HEK293 (cell line): ENCODE data around the gene ACCSL.

Experiments
- CTCF ChIA-PET: fragments of 350-600 bp; formaldehyde crosslinking; extraction: SDS; loops from one replicate; lab custom pipeline; 2021; ENCODE audit warnings: antibody characterized with exemption; lab: Yijun Ruan, JAX
- POLR2A ChIA-PET: fragments of 300-600 bp; formaldehyde crosslinking; extraction: SDS; loops from one replicate; lab custom pipeline; 2020; ENCODE audit warnings: antibody characterized with exemption, inconsistent platforms; lab: Yijun Ruan, JAX
- H3K27ac ChIP-seq: fragments of 200-500 bp; sonication (Bioruptor generic); 2 replicates; pipeline ENCODE4 v1.5.1; 2014; ENCODE audit warnings: low read depth, low read length, control low read depth, inconsistent platforms; ENCODE audit errors: extremely low read depth
- H3K36me3 ChIP-seq, 2 experiments: fragments of 200-500 bp in 1 of 2; sonication (Bioruptor generic) in 1 of 2; 1 replicate in 1 of 2; 2 replicates in 1 of 2; pipeline ENCODE4 v1.5.1; 2014 to 2017; ENCODE audit warnings: inconsistent platforms in 2 of 2, low read length in 2 of 2; ENCODE audit not compliant: control insufficient read depth in 2 of 2, insufficient read depth in 1 of 2
- H3K4me1 ChIP-seq: fragments of 200-500 bp; sonication (Bioruptor generic); 2 replicates; pipeline ENCODE4 v1.5.1; 2014; ENCODE audit warnings: mild to moderate bottlenecking, low read length, inconsistent platforms; ENCODE audit not compliant: control insufficient read depth, insufficient read depth
- H3K4me3 ChIP-seq: 2 replicates; pipeline ENCODE4 v1.5.1; 2011; ENCODE audit warnings: low read depth, mild to moderate bottlenecking, control low read depth, low read length, moderate library complexity
- H3K9me3 ChIP-seq: fragments of 200-500 bp; sonication (Bioruptor generic); 2 replicates; pipeline ENCODE4 v1.5.1; 2014; ENCODE audit warnings: low read depth, low read length, inconsistent platforms; ENCODE audit not compliant: control insufficient read depth, insufficient read depth
- FEZF1 ChIP-seq: fragments of 450-650 bp; formaldehyde crosslinking; IDR thresholded peaks from 2 replicates; pipeline ENCODE4 v1.5.1; 2016; ENCODE audit warnings: missing biosample characterization, missing genetic modification characterization
- KLF1 ChIP-seq: fragments of 450-650 bp; formaldehyde crosslinking; IDR thresholded peaks from 2 replicates; pipeline ENCODE4 v1.5.1; 2016; ENCODE audit warnings: missing biosample characterization, missing genetic modification characterization
- KLF16 ChIP-seq: fragments of 450-650 bp; formaldehyde crosslinking; IDR thresholded peaks from 2 replicates; pipeline ENCODE4 v1.5.1; 2017; ENCODE audit warnings: missing biosample characterization, missing genetic modification characterization
- SALL2 ChIP-seq: fragments of 450-650 bp; formaldehyde crosslinking; IDR thresholded peaks from 2 replicates; pipeline ENCODE4 v1.5.0; 2017; ENCODE audit warnings: missing biosample characterization, mild to moderate bottlenecking, missing genetic modification characterization, borderline replicate concordance
- ZFHX2 ChIP-seq: fragments of 450-650 bp; formaldehyde crosslinking; conservative IDR thresholded peaks from 2 replicates; pipeline ENCODE4 v1.5.1; 2016; ENCODE audit warnings: missing biosample characterization, missing genetic modification characterization
- ZFP69B ChIP-seq: fragments of 450-650 bp; formaldehyde crosslinking; IDR thresholded peaks from 2 replicates; pipeline ENCODE4 v1.5.1; 2016; ENCODE audit warnings: missing biosample characterization, missing genetic modification characterization
- ZNF114 ChIP-seq: fragments of 450-650 bp; formaldehyde crosslinking; IDR thresholded peaks from 2 replicates; pipeline ENCODE4 v1.5.0; 2017; ENCODE audit warnings: missing biosample characterization, missing genetic modification characterization
- ZNF2 ChIP-seq: fragments of 450-650 bp; formaldehyde crosslinking; IDR thresholded peaks from 2 replicates; pipeline ENCODE4 v1.5.1; 2016; ENCODE audit warnings: missing biosample characterization, missing genetic modification characterization
- ZNF423 ChIP-seq: fragments of 450-650 bp; formaldehyde crosslinking; IDR thresholded peaks from 2 replicates; pipeline ENCODE4 v1.5.1; 2016; ENCODE audit warnings: missing biosample characterization, missing genetic modification characterization
- ZNF514 ChIP-seq: fragments of 450-650 bp; formaldehyde crosslinking; IDR thresholded peaks from 2 replicates; pipeline ENCODE4 v1.5.1; 2016; ENCODE audit warnings: missing biosample characterization, missing genetic modification characterization
- TF ChIP-seq, protein P1 (sequence below): fragments of 450-650 bp; formaldehyde crosslinking; IDR thresholded peaks from 2 replicates; pipeline ENCODE4 v1.5.1; 2016; ENCODE audit warnings: missing biosample characterization, missing genetic modification characterization
- TF ChIP-seq, protein P2 (sequence below): fragments of 450-650 bp; formaldehyde crosslinking; IDR thresholded peaks from 2 replicates; pipeline ENCODE4 v1.5.1; 2017; ENCODE audit warnings: missing biosample characterization, missing genetic modification characterization
- TF ChIP-seq, protein P3 (sequence below): fragments of 450-650 bp; formaldehyde crosslinking; IDR thresholded peaks from 2 replicates; pipeline ENCODE4 v1.5.1; 2016; ENCODE audit warnings: missing biosample characterization, missing genetic modification characterization
- TF ChIP-seq, protein P4 (sequence below): fragments of 450-650 bp; formaldehyde crosslinking; IDR thresholded peaks from 2 replicates; pipeline ENCODE4 v1.5.1; 2016; ENCODE audit warnings: missing biosample characterization, missing genetic modification characterization
- TF ChIP-seq, protein P5 (sequence below): fragments of 450-650 bp; formaldehyde crosslinking; IDR thresholded peaks from 2 replicates; pipeline ENCODE4 v1.5.1; 2016; ENCODE audit warnings: missing biosample characterization, missing genetic modification characterization, low read depth
- TF ChIP-seq, protein P6 (sequence below): fragments of 450-650 bp; formaldehyde crosslinking; IDR thresholded peaks from 2 replicates; pipeline ENCODE4 v1.5.1; 2016; ENCODE audit warnings: missing biosample characterization, missing genetic modification characterization

ACCSL gene

DNA sequence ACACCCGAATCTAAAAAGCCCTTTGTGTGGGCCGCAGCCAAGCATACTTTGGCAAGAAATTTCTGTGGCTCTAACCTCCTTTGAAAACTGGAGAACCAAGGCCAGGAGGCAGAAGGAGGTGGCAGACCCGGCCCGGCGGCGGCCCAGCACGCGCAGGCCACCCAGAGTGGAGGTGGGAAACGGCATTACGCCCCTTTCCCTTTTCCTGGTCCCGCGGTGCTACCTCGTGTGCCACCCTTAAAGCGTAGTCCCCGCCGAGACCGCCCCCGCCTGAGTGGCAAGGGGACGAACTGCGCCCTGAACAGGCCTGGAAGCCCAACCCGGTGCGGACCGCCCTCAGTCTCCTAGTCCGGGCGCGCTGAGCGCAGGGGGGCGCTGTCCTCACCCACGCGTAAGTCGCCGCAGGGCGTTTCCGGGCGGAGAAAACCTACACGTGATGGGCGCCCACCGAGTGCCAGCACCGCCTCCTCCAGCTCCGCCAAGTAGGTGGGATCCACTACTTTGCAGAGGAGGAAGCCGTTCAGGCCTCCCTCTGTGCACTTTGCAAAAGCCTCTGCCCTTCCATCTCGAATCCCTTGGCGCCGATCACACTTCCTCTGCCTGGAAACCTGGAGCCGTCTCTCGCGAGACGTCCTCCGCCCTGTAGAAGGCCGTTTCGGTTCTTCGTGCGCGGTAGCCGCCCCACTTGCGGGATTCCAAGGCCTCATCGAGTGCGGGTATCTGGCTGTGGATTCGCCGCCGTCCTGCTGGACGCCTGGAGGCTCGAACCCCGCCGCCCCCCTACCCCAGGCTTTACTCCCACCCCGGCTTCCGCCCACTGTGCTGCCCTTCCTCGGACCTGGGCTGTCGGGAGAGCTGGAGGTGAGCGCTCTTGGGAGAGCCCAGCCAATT, 18.3 kb downstream of the ACCSL start, which contains the start of gene ACCS (continued):
- TF ChIP-seq FEZF1 (tag by site-specific recombination): no peak
- TF ChIP-seq, protein P1, sequence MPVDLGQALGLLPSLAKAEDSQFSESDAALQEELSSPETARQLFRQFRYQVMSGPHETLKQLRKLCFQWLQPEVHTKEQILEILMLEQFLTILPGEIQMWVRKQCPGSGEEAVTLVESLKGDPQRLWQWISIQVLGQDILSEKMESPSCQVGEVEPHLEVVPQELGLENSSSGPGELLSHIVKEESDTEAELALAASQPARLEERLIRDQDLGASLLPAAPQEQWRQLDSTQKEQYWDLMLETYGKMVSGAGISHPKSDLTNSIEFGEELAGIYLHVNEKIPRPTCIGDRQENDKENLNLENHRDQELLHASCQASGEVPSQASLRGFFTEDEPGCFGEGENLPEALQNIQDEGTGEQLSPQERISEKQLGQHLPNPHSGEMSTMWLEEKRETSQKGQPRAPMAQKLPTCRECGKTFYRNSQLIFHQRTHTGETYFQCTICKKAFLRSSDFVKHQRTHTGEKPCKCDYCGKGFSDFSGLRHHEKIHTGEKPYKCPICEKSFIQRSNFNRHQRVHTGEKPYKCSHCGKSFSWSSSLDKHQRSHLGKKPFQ (tag by site-specific recombination): peak; percentile 76
- TF ChIP-seq ZFHX2 (tag by site-specific recombination): peak; percentile 95
- TF ChIP-seq, protein P2, sequence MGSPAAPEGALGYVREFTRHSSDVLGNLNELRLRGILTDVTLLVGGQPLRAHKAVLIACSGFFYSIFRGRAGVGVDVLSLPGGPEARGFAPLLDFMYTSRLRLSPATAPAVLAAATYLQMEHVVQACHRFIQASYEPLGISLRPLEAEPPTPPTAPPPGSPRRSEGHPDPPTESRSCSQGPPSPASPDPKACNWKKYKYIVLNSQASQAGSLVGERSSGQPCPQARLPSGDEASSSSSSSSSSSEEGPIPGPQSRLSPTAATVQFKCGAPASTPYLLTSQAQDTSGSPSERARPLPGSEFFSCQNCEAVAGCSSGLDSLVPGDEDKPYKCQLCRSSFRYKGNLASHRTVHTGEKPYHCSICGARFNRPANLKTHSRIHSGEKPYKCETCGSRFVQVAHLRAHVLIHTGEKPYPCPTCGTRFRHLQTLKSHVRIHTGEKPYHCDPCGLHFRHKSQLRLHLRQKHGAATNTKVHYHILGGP: no peak
- TF ChIP-seq, protein P3, sequence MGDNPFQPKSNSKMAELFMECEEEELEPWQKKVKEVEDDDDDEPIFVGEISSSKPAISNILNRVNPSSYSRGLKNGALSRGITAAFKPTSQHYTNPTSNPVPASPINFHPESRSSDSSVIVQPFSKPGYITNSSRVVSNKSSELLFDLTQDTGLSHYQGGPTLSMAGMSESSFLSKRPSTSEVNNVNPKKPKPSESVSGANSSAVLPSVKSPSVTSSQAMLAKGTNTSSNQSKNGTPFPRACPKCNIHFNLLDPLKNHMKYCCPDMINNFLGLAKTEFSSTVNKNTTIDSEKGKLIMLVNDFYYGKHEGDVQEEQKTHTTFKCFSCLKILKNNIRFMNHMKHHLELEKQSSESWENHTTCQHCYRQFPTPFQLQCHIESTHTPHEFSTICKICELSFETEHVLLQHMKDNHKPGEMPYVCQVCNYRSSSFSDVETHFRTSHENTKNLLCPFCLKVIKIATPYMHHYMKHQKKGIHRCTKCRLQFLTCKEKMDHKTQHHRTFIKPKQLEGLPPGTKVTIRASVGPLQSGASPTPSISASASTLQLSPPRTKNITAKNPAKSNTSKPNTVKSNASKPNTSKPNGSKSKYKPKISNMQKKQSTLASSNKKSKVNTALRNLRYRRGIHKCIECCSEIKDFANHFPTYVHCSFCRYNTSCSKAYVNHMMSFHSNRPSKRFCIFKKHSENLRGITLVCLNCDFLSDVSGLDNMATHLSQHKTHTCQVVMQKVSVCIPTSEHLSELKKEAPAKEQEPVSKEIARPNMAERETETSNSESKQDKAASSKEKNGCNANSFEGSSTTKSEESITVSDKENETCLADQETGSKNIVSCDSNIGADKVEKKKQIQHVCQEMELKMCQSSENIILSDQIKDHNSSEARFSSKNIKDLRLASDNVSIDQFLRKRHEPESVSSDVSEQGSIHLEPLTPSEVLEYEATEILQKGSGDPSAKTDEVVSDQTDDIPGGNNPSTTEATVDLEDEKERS: no peak
- TF ChIP-seq ZNF114 (tag by site-specific recombination): no peak
- TF ChIP-seq, protein P4, sequence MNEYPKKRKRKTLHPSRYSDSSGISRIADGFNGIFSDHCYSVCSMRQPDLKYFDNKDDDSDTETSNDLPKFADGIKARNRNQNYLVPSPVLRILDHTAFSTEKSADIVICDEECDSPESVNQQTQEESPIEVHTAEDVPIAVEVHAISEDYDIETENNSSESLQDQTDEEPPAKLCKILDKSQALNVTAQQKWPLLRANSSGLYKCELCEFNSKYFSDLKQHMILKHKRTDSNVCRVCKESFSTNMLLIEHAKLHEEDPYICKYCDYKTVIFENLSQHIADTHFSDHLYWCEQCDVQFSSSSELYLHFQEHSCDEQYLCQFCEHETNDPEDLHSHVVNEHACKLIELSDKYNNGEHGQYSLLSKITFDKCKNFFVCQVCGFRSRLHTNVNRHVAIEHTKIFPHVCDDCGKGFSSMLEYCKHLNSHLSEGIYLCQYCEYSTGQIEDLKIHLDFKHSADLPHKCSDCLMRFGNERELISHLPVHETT: no peak
- TF ChIP-seq, protein P5, sequence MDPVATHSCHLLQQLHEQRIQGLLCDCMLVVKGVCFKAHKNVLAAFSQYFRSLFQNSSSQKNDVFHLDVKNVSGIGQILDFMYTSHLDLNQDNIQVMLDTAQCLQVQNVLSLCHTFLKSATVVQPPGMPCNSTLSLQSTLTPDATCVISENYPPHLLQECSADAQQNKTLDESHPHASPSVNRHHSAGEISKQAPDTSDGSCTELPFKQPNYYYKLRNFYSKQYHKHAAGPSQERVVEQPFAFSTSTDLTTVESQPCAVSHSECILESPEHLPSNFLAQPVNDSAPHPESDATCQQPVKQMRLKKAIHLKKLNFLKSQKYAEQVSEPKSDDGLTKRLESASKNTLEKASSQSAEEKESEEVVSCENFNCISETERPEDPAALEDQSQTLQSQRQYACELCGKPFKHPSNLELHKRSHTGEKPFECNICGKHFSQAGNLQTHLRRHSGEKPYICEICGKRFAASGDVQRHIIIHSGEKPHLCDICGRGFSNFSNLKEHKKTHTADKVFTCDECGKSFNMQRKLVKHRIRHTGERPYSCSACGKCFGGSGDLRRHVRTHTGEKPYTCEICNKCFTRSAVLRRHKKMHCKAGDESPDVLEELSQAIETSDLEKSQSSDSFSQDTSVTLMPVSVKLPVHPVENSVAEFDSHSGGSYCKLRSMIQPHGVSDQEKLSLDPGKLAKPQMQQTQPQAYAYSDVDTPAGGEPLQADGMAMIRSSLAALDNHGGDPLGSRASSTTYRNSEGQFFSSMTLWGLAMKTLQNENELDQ (tag by site-specific recombination): no peak
- TF ChIP-seq SALL2 (tag by site-specific recombination): no peak
- peak; percentile 58; the same call in 1 of the 2 replicates for TF ChIP-seq KLF16
- TF ChIP-seq, protein P6, sequence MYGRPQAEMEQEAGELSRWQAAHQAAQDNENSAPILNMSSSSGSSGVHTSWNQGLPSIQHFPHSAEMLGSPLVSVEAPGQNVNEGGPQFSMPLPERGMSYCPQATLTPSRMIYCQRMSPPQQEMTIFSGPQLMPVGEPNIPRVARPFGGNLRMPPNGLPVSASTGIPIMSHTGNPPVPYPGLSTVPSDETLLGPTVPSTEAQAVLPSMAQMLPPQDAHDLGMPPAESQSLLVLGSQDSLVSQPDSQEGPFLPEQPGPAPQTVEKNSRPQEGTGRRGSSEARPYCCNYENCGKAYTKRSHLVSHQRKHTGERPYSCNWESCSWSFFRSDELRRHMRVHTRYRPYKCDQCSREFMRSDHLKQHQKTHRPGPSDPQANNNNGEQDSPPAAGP (tag by site-specific recombination): 0 out of 2 replicates have a peak, but pooled peaks have one; percentile 35
- TF ChIP-seq KLF1 (tag by site-specific recombination): peak; percentile 75
- TF ChIP-seq, all 188 proteins: peak for 40

DNA sequence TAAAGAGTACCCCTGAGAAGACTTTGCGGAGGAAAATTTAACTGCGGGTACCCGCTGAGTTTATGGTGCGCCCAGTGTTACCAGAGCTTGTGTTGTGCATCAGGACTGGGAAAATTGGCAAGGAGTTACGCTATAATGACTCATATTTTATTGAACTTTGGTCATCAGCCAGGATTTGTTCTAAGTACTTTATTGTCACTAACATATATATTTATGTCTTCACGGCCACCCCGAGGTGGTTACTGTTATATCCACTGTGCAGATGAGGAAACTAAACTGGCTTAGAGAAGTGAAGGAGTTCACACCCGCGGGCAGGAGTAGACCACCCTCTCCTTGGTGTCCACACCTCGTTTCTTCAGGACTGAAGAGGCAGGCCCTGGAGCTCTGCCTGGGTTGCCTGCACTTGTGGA, 19.0 kb downstream of the ACCSL start:
- no peaks in the 10 kb centered on the region for H3K4me1 ChIP-seq
- H3K36me3 ChIP-seq: no peaks in the 10 kb centered on the region
- H3K4me3 ChIP-seq: peak overlapping the region; percentile 46
- POLR2A ChIA-PET: interaction anchor here (1.0 kb wide), 1 partner anchor 236 kb away, joined by 6 read pairs; no protein-coding TSS in a partner anchor
- TF ChIP-seq ZNF2 (tag by site-specific recombination) (no peak), ZNF514 (tag by site-specific recombination) (no peak), FEZF1 (tag by site-specific recombination) (peak; percentile 14; the same call in 1 of the 2 replicates), ZFP69B (no peak), ZNF423 (tag by site-specific recombination) (0 out of 2 replicates have a peak, but pooled peaks have one; percentile 18)
- H3K27ac ChIP-seq: peak overlapping the region; percentile 72
- CTCF ChIA-PET: interaction anchor here (0.6 kb wide), 1 partner anchor 114 kb away, joined by 3 read pairs; no protein-coding TSS in a partner anchor
- H3K9me3 ChIP-seq: no peaks in the 10 kb centered on the region
